KMS-11 (cell line): Measurements from ENCODE around the gene SKAP1.
"Not testable (repeated sequence)": the region's sequence is repeated elsewhere in the genome, so short reads cannot be mapped to it uniquely, and the experiment has no call there.

Experiments
- H2AFZ ChIP-seq: fragments of 200-600 bp; sonication (generic); 2 replicates; pipeline ENCODE4 v1.6.1; 2016; ENCODE audit warnings: antibody characterized with exemption, mixed run types, low read depth
- H3K27ac ChIP-seq: fragments of 200-600 bp; sonication (generic); 2 replicates; pipeline ENCODE4 v1.6.1; 2016; ENCODE audit warnings: mild to moderate bottlenecking, mixed run types
- H3K27me3 ChIP-seq: fragments of 200-600 bp; sonication (generic); 2 replicates; pipeline ENCODE4 v1.6.1; 2017; ENCODE audit warnings: mild to moderate bottlenecking, low read depth, mixed run types, moderate library complexity; ENCODE audit not compliant: insufficient read depth
- H3K36me3 ChIP-seq: fragments of 200-600 bp; sonication (generic); 2 replicates; pipeline ENCODE4 v1.6.1; 2017; ENCODE audit warnings: mild to moderate bottlenecking, mixed run types; ENCODE audit not compliant: insufficient read depth
- H3K4me1 ChIP-seq: fragments of 200-600 bp; sonication (generic); 2 replicates; pipeline ENCODE4 v1.6.1; 2016; ENCODE audit warnings: mild to moderate bottlenecking, low read depth, mixed run types; ENCODE audit not compliant: poor library complexity, severe bottlenecking
- H3K4me2 ChIP-seq: fragments of 200-600 bp; sonication (generic); 2 replicates; pipeline ENCODE4 v1.7.0; 2016; ENCODE audit warnings: mild to moderate bottlenecking, mixed run types
- H3K4me3 ChIP-seq: fragments of 200-600 bp; sonication (generic); IDR thresholded peaks from 2 replicates; pipeline ENCODE4 v1.6.1; 2017; ENCODE audit warnings: low read depth, low read length, mixed read lengths; ENCODE audit not compliant: insufficient read depth
- H3K79me2 ChIP-seq: fragments of 200-600 bp; sonication (generic); 2 replicates; pipeline ENCODE4 v1.6.1; 2016; ENCODE audit warnings: low read depth, mixed run types; ENCODE audit not compliant: insufficient read depth
- H3K9ac ChIP-seq: fragments of 200-600 bp; sonication (generic); 2 replicates; pipeline ENCODE4 v1.6.1; 2016; ENCODE audit warnings: mild to moderate bottlenecking, mixed run types
- H4K20me1 ChIP-seq: fragments of 200-600 bp; sonication (generic); 2 replicates; pipeline ENCODE4 v1.6.1; 2016; ENCODE audit warnings: mild to moderate bottlenecking, mixed run types; ENCODE audit not compliant: insufficient read depth
- TF ChIP-seq, protein P1 (sequence below): fragments of 200-600 bp; sonication (generic); conservative IDR thresholded peaks from 2 replicates; pipeline ENCODE4 v1.6.1; 2017; ENCODE audit warnings: low read depth, mild to moderate bottlenecking, antibody characterized with exemption, low read length, moderate library complexity, mixed read lengths

Gene SKAP1

DNA sequence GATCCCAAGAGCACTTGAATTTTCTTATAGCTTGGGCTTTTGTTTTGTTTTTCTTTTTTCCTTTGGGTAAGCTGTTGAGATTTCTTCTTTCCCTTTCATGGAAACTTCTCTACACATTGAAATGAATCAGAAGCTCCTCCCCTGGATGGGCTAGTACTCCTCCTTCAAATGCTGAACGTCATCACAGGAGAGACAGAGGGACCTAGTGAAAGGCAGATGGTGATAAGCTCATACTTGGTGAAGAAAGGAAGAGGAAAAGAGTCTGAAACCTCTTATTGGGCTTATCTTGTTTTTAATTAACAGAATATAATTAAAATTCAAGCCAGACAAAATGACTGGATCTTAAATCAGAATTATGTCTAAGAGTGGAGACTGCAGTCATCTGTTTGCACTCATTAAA is 175.1 kb downstream of the SKAP1 start:
- Histone ChIP-seq H3K4me1 (peaks cover 3% of the 10 kb centered on the region), H3K79me2 (no peaks in the 10 kb centered on the region)

DNA sequence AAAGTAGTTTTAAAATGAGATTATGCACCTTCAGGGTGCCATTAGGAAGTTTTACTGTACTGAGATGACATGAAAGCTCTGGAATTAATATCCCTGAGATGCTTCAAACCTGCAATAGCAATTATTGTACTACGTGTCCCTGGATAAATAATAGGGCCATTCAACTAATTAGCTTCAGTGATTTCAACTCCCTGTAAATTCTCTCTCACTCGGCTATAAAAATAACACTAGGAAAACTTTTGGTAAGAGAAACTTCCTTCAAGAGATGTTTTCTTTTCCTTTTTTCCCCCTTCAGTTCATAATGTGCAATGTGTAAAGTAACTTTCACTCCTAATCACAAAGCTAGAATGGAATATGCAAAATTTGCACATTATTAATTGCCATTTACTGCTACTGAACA is 176.0 kb downstream of the SKAP1 start:
- Histone ChIP-seq H2AFZ (no peak overlapping the region), H4K20me1 (no peaks in the 10 kb centered on the region), H3K27ac (no peak overlapping the region), H3K4me3 (no peak overlapping the region), H3K79me2 (no peaks in the 10 kb centered on the region), H3K4me1 (no peaks in the 10 kb centered on the region), H3K9ac (no peak overlapping the region), H3K4me2 (no peak overlapping the region), H3K36me3 (no peaks in the 10 kb centered on the region), H3K27me3 (no peaks in the 10 kb centered on the region)
- TF ChIP-seq, protein P1, sequence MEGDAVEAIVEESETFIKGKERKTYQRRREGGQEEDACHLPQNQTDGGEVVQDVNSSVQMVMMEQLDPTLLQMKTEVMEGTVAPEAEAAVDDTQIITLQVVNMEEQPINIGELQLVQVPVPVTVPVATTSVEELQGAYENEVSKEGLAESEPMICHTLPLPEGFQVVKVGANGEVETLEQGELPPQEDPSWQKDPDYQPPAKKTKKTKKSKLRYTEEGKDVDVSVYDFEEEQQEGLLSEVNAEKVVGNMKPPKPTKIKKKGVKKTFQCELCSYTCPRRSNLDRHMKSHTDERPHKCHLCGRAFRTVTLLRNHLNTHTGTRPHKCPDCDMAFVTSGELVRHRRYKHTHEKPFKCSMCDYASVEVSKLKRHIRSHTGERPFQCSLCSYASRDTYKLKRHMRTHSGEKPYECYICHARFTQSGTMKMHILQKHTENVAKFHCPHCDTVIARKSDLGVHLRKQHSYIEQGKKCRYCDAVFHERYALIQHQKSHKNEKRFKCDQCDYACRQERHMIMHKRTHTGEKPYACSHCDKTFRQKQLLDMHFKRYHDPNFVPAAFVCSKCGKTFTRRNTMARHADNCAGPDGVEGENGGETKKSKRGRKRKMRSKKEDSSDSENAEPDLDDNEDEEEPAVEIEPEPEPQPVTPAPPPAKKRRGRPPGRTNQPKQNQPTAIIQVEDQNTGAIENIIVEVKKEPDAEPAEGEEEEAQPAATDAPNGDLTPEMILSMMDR = no peak

More for the DNA sequence above, 175.1 kb downstream of the SKAP1 start:
- Histone ChIP-seq H3K9ac (no peak overlapping the region), H3K36me3 (no peaks in the 10 kb centered on the region), H3K27me3 (no peaks in the 10 kb centered on the region), H3K27ac (no peak overlapping the region), H3K4me2 (no peak overlapping the region), H2AFZ (no peak overlapping the region), H3K4me3 (no peak overlapping the region), H4K20me1 (no peaks in the 10 kb centered on the region)
- TF ChIP-seq, protein P1 = no peak

DNA sequence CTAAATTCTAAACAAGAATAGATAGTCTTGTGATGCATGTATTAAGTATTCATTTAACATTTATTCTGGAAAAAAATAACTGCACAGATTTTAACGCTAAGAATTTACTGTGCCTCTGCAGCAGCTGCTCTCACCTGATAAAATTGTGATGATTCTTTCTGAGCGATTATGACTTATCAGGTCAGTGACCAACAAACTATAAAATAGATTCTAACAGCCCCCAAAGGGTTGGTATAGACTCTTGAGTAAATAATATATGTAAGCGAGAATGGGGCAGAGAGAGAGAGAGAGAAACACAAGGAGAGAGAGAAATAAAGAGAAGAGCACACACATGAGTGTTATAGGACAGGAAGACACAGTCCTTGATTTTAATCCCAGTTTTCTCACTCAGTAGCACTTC is 178.1 kb downstream of the SKAP1 start:
- no peaks in the 10 kb centered on the region for H3K27me3 ChIP-seq
- H3K9ac ChIP-seq = no peak overlapping the region
- TF ChIP-seq, protein P1 = no peak
- H3K79me2 ChIP-seq = no peaks in the 10 kb centered on the region
- no peak overlapping the region for H3K4me3 ChIP-seq
- no peaks in the 10 kb centered on the region for H3K4me1 ChIP-seq
- no peak overlapping the region for H3K4me2 ChIP-seq
- H4K20me1 ChIP-seq = no peaks in the 10 kb centered on the region
- no peaks in the 10 kb centered on the region for H3K36me3 ChIP-seq
- no peak overlapping the region for H2AFZ ChIP-seq
- no peak overlapping the region for H3K27ac ChIP-seq

DNA sequence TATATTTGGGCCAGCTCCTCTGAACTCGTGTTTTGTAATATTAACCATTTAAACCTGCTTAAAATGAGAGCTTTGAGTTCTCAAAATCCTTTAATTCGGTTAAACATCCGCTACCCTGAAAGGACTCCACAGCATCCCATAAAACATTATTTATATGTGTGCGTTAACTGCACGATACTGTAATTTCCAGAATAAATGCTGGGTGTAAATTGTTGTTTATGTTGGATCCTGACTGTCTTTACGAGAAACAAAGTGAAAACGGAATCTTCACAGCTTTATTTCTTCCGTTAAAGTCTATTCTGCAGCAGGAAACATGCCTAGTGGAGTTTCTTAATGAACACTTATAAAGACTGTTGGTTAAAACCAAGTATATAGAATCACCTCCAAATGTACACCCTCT is 179.1 kb downstream of the SKAP1 start:
- TF ChIP-seq, protein P1 = no peak
- H3K36me3 ChIP-seq = no peaks in the 10 kb centered on the region
- H3K79me2 ChIP-seq = no peaks in the 10 kb centered on the region
- no peak overlapping the region for H3K27ac ChIP-seq
- no peaks in the 10 kb centered on the region for H3K4me1 ChIP-seq
- H2AFZ ChIP-seq = no peak overlapping the region
- no peak overlapping the region for H3K4me2 ChIP-seq
- H3K9ac ChIP-seq = no peak overlapping the region
- H3K4me3 ChIP-seq = no peak overlapping the region
- H3K27me3 ChIP-seq = no peaks in the 10 kb centered on the region
- H4K20me1 ChIP-seq = no peaks in the 10 kb centered on the region

DNA sequence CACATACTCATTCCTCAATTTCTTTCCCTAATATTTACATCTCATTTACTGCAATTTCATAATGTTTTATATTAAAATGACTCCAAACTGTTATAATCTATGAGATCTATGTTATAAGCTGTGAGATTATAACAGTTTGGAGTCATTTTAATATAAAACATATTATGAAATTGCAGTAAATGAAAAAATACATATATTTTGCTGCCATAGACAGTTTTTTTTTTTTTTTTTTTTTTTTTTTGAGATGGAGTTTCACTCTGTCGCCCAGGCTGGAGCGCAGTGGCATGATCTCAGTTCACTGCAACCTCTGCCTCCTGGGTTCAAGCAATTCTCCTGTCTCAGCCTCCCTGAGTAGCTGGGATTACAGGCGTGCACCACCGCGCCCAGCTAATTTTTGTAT is 180.0 kb downstream of the SKAP1 start:
- H3K27ac ChIP-seq, H3K27me3 ChIP-seq, H3K4me2 ChIP-seq, H4K20me1 ChIP-seq, H2AFZ ChIP-seq, H3K4me1 ChIP-seq, H3K36me3 ChIP-seq, H3K79me2 ChIP-seq, H3K9ac ChIP-seq, H3K4me3 ChIP-seq: not testable (repeated sequence)
